ENCODE data around the gene FCMR.

FCMR gene

DNA sequence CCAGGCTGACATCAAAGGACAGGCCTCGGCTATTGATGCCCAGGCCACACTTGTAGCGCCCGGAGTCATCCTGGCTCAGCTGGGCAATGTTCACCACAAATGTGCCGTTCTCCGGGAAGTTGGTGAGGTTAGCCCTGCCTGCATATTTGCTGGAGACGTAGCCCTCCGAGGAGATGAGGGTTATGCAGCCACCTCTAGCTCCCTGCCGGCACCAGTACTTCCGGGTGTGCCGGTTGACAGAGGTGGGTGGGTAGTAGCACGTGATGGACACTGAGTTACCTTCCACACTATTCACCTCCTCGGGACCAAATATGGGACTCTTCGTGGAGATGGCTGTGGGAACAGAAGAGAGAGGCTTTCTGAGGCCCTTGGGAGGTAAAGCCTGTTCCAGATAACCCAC, 17.4 kb upstream of the FCMR start:
- no peaks in the 10 kb centered on the region for H3K27me3 ChIP-seq (ENCODE audit: insufficient read depth, low read length, poor library complexity)
- no peaks in the 10 kb centered on the region for H3K79me2 ChIP-seq (ENCODE audit: insufficient read depth, low read length)

DNA sequence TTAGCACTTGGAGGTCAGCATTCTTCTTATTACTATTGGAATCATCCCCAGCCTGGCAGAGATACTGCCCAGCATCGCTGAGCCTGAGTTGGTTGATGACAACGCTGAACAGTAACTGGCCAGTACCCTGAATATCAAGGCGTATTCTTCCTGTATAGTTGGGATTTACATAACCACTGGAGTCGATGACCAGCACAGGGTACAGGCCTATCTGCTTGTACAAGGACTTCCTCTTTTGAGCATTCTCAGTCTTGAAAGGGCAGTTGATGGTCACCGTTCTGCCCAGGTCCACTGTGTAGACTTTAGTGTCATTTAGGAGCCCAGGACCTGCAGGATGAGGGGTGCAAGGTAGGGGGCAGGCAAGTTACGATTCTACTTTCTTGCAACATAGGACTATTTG, 15.7 kb upstream of the FCMR start:
- no peak overlapping the region for H3K4me2 ChIP-seq (ENCODE audit: insufficient read depth, low read length)
- no peaks in the 10 kb centered on the region for H4K20me1 ChIP-seq (ENCODE audit: insufficient read depth, low read length)
- ATAC-seq (ENCODE audit: insufficient read depth, low read depth) (no peak), DNase-seq (no peak)
- no peaks in the 10 kb centered on the region for H3K4me1 ChIP-seq (ENCODE audit: insufficient read depth, low read length)
- H3K4me3 ChIP-seq (ENCODE audit: low read depth in 1 of 2, low read length in 2 of 2): no peak overlapping the region
- no peaks in the 10 kb centered on the region for H3K36me3 ChIP-seq (ENCODE audit: insufficient read depth, low read length)
- no peak overlapping the region for H3K27ac ChIP-seq (ENCODE audit: low read length)
- no peak overlapping the region for H2AFZ ChIP-seq (ENCODE audit: low read depth, low read length)
- no peaks in the 10 kb centered on the region for H3K79me2 ChIP-seq (ENCODE audit: insufficient read depth, low read length)
- no peak overlapping the region for H3K9ac ChIP-seq (ENCODE audit: low read depth, low read length)
- no peaks in the 10 kb centered on the region for H3K9me3 ChIP-seq (ENCODE audit: insufficient read depth, low read length, severe bottlenecking)
- TF ChIP-seq, protein P1, sequence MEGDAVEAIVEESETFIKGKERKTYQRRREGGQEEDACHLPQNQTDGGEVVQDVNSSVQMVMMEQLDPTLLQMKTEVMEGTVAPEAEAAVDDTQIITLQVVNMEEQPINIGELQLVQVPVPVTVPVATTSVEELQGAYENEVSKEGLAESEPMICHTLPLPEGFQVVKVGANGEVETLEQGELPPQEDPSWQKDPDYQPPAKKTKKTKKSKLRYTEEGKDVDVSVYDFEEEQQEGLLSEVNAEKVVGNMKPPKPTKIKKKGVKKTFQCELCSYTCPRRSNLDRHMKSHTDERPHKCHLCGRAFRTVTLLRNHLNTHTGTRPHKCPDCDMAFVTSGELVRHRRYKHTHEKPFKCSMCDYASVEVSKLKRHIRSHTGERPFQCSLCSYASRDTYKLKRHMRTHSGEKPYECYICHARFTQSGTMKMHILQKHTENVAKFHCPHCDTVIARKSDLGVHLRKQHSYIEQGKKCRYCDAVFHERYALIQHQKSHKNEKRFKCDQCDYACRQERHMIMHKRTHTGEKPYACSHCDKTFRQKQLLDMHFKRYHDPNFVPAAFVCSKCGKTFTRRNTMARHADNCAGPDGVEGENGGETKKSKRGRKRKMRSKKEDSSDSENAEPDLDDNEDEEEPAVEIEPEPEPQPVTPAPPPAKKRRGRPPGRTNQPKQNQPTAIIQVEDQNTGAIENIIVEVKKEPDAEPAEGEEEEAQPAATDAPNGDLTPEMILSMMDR (IDR thresholded peaks at IDR 0.05; ENCODE audit: borderline replicate concordance, extremely low read depth, low read length, poor library complexity, severe bottlenecking): peak; percentile 10
- no peak for TF ChIP-seq EZH2 (IDR thresholded peaks at IDR 0.05; ENCODE audit: borderline replicate concordance, low read depth, low read length, severe bottlenecking)
- no peaks in the 10 kb centered on the region for H3K27me3 ChIP-seq (ENCODE audit: insufficient read depth, low read length, poor library complexity)

More for the DNA sequence above, 17.4 kb upstream of the FCMR start:
- no peaks in the 10 kb centered on the region for H3K36me3 ChIP-seq (ENCODE audit: insufficient read depth, low read length)
- no peak for DNase-seq
- no peak overlapping the region for H3K9ac ChIP-seq (ENCODE audit: low read depth, low read length)
- H3K9me3 ChIP-seq (ENCODE audit: insufficient read depth, low read length, severe bottlenecking): no peaks in the 10 kb centered on the region
- H3K27ac ChIP-seq (ENCODE audit: low read length): no peak overlapping the region
- no peaks in the 10 kb centered on the region for H3K4me1 ChIP-seq (ENCODE audit: insufficient read depth, low read length)
- no peak for ATAC-seq (ENCODE audit: insufficient read depth, low read depth)
- no peak overlapping the region for H3K4me2 ChIP-seq (ENCODE audit: insufficient read depth, low read length)
- no peaks in the 10 kb centered on the region for H4K20me1 ChIP-seq (ENCODE audit: insufficient read depth, low read length)
- TF ChIP-seq EZH2 (IDR thresholded peaks at IDR 0.05; ENCODE audit: borderline replicate concordance, low read depth, low read length, severe bottlenecking): no peak
- TF ChIP-seq, protein P1 (IDR thresholded peaks at IDR 0.05; ENCODE audit: borderline replicate concordance, extremely low read depth, low read length, poor library complexity, severe bottlenecking): no peak
- H3K4me3 ChIP-seq (ENCODE audit: low read depth in 1 of 2, low read length in 2 of 2): no peak overlapping the region
- H2AFZ ChIP-seq (ENCODE audit: low read depth, low read length): no peak overlapping the region

DNA sequence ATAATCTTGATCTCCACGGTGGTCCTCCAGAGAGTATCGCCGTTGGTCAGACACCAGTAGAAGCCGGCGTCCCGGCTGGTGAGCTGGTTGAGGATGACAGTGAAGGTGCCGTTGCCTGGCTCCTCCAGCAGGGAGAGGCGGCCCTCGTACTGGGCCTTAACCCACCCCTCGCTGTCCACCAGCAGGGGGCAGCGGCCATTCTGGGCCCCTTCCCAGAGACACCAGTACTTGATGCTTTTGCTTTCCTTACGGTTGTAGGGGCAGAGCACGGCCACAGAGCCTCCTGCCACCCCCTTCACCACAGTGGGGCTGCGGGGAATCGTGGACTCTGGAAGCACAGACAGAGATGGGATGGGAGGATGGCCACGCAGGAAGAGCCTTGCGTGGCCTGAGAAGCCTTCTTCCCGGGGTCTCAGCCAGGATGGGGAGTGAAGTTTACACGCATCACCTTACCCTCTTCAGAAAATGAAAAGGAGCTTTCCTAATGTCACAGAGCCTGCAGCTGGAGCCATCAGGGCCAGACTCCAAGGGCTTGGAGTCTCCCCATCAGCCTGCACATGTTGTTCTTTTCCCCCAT, 13.8 kb upstream of the FCMR start:
- Histone ChIP-seq H3K4me3 (ENCODE audit: low read depth in 1 of 2, low read length in 2 of 2) (no peak overlapping the region), H3K4me2 (ENCODE audit: insufficient read depth, low read length) (no peak overlapping the region), H3K36me3 (ENCODE audit: insufficient read depth, low read length) (no peaks in the 10 kb centered on the region), H3K9ac (ENCODE audit: low read depth, low read length) (no peak overlapping the region), H4K20me1 (ENCODE audit: insufficient read depth, low read length) (no peaks in the 10 kb centered on the region), H3K79me2 (ENCODE audit: insufficient read depth, low read length) (no peaks in the 10 kb centered on the region), H2AFZ (ENCODE audit: low read depth, low read length) (no peak overlapping the region), H3K9me3 (ENCODE audit: insufficient read depth, low read length, severe bottlenecking) (no peaks in the 10 kb centered on the region), H3K4me1 (ENCODE audit: insufficient read depth, low read length) (no peaks in the 10 kb centered on the region), H3K27me3 (ENCODE audit: insufficient read depth, low read length, poor library complexity) (no peaks in the 10 kb centered on the region), H3K27ac (ENCODE audit: low read length) (no peak overlapping the region)
- DNase-seq (peak; percentile 57), ATAC-seq (ENCODE audit: insufficient read depth, low read depth) (peak; percentile 83)
- no peak for TF ChIP-seq EZH2 (IDR thresholded peaks at IDR 0.05; ENCODE audit: borderline replicate concordance, low read depth, low read length, severe bottlenecking)
- TF ChIP-seq, protein P1 (IDR thresholded peaks at IDR 0.05; ENCODE audit: borderline replicate concordance, extremely low read depth, low read length, poor library complexity, severe bottlenecking): peak; percentile 66

All from DND-41 (cell line).